ENCODE data around the gene SLC2A10.
A peak's percentile ranks its signal among the peaks of the same experiment; 100 is the strongest.

The SLC2A10 gene

DNA sequence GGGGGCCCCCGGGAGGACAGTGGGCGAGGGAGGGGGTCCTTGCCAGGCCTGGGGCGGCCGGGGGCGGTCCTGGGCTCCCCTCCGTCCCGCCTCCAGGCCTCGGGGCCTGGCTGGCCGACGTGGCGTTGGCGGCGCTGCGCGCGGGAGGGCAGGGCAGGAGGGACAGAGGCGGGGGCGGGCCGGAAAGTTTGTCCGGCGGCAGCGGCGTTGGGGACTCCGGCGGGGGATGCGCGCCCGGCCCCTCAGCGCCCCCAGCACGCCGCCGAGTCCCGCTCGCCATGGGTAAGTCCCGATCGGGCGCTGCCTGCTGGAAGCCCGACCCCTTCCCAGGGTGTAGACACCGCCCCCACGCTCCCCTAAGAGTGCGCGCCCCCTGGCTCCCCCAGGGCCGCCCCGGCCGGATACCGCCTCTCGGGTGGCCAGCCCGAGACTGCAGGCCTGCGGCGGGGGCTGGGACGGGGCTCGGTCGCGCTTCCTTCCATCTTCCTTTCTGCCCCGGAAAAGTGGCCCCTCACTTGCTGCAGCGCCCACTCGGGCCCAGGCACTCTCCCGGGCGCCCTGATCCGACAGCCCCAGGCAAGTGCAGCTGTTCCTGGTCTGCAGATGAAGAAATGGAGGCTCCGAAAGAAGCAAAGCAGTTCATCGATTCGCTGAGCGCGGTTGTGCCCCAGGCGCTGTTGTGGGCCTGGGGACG, at the start of gene SLC2A10:
TSS of gene SLC2A10 (plus strand) at position 191 of the 694 bp plus-strand sequence. CDS start at position 279, 88 bp downstream.
- Mint-ChIP-seq H3K9me3 (no peaks in the 10 kb centered on the region), H3K36me3 (ENCODE audit: low read depth) (no peaks in the 10 kb centered on the region), H3K27ac (no peak within 1 kb of the TSS), H3K4me3 (peak within 1 kb of the TSS; percentile 71), H3K4me1 (peaks cover 8% of the 10 kb centered on the region), H3K27me3 (peaks cover 48% of the 10 kb centered on the region)
- DNase-seq, result no peak
- peak; percentile 55 for ATAC-seq

DNA sequence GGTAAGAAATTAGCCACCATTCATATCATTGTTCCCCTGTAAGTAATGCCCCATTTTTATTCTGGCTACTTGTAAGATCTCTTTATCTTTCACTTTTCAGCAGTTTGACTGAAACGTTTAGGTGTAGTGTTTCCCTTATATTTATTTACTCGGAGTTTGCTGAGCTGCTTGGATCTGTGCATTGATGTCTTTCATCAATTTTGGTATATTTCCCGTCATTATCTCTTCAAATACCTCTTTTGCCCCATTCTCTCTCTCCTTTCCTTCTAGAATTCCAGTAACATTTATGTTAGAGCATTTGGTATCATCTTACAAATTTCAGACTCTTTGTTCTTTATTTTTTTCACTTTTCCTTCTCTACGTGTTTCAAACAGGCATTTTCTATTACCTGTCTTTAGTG, 49.0 kb upstream of the SLC2A10 start:
- no peaks in the 10 kb centered on the region for H3K9me3 Mint-ChIP-seq

DNA sequence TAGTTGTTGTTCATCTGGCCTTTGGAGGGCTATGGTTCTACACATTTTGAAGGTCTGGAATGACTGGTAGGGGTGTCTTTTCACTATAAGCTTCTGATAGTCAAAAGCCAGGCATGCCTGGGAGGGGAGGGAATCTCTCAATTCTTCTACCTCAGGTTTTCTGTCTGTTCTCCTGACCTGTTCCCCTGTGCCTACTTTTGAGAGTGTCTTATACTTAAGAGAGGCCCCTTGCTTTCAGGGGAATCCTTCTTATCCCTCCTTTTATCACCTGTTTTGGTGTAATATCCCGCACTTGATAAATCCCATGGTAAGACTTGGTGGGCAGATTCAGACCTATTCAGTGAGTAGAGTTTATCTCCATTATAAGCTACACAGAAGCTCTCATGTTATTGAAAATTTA, 47.8 kb upstream of the SLC2A10 start:
- ATAC-seq (no peak), DNase-seq (no peak)
- Mint-ChIP-seq H3K9me3 (no peaks in the 10 kb centered on the region), H3K36me3 (ENCODE audit: low read depth) (no peaks in the 10 kb centered on the region), H3K4me3 (no peak overlapping the region), H3K27ac (no peak overlapping the region), H3K27me3 (peaks cover 2% of the 10 kb centered on the region), H3K4me1 (no peaks in the 10 kb centered on the region)

More for the DNA sequence above, 49.0 kb upstream of the SLC2A10 start:
- no peak overlapping the region for H3K27ac Mint-ChIP-seq
- no peak overlapping the region for H3K4me3 Mint-ChIP-seq
- DNase-seq (no peak), ATAC-seq (no peak)
- peaks cover 2% of the 10 kb centered on the region for H3K27me3 Mint-ChIP-seq
- H3K4me1 Mint-ChIP-seq, result no peaks in the 10 kb centered on the region
- no peaks in the 10 kb centered on the region for H3K36me3 Mint-ChIP-seq (ENCODE audit: low read depth)

DNA sequence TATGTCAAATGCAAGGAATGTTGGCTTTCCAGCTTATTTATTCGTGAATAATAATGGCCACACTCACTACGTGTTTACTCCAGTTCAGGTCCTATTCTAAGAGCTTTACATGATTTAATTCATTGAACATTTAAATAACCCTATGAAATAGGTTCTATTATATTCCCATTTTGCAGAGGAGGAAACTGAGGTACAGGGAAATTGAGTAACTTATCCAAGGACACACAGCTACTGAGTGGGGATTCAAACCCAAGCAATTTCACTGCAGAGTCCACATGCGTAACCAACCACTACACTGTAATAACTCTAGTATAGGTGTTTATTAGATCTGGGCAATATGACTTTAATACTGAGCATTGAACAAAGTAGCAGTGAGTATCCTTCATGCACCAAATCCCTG, 45.9 kb upstream of the SLC2A10 start:
- Mint-ChIP-seq H3K9me3 (no peaks in the 10 kb centered on the region), H3K36me3 (ENCODE audit: low read depth) (no peaks in the 10 kb centered on the region), H3K27me3 (peaks cover 2% of the 10 kb centered on the region), H3K27ac (no peak overlapping the region), H3K4me1 (no peaks in the 10 kb centered on the region), H3K4me3 (no peak overlapping the region)
- ATAC-seq (no peak), DNase-seq (no peak)

DNA sequence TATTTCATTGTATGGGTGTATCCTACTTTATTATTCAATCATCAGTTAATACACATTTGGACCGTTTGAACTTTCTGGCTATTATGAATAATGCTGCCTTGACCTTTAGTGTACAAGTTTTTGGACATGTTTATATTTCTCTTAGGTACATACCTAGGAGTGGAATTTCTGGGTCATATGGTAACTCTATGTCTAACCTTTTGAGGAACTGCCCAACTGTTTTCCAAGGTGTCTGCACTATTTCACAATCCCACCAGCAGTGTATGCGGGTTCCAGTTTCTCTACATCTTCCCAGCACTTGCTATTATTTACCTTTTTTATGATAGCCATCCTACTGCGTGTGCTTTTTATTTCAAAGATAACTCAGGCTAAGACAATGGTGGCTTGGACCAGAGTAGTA, 43.8 kb upstream of the SLC2A10 start:
- DNase-seq (no peak), ATAC-seq (no peak)
- Mint-ChIP-seq H3K4me3 (no peak overlapping the region), H3K9me3 (peaks cover 2% of the 10 kb centered on the region), H3K27me3 (peaks cover 2% of the 10 kb centered on the region), H3K27ac (no peak overlapping the region), H3K36me3 (ENCODE audit: low read depth) (peaks cover 4% of the 10 kb centered on the region), H3K4me1 (no peaks in the 10 kb centered on the region)

DNA sequence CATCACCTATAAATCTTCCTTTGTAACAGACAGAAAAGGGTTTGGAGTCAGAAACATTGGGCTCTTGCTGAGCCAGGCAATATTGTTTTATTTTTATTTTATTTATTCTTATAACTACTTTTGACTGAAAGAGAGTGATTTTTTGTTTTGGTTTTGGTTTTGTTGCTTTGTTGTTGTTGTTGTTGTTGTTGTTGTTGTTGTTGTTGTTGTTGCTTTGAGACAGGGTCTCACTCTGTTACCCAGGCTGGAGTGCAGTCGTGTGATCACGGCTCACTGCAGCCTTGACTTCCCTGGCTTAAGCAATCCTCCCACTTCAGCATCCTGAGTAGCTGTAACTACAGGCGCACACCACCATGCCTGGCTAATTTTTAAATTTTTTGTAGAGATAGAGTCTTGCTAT, 43.1 kb upstream of the SLC2A10 start:
- Mint-ChIP-seq H3K4me3 (no peak overlapping the region), H3K4me1 (no peaks in the 10 kb centered on the region), H3K27me3 (peaks cover 2% of the 10 kb centered on the region), H3K9me3 (peaks cover 7% of the 10 kb centered on the region), H3K36me3 (ENCODE audit: low read depth) (peaks cover 5% of the 10 kb centered on the region), H3K27ac (no peak overlapping the region)
- DNase-seq (no peak), ATAC-seq (no peak)

DNA sequence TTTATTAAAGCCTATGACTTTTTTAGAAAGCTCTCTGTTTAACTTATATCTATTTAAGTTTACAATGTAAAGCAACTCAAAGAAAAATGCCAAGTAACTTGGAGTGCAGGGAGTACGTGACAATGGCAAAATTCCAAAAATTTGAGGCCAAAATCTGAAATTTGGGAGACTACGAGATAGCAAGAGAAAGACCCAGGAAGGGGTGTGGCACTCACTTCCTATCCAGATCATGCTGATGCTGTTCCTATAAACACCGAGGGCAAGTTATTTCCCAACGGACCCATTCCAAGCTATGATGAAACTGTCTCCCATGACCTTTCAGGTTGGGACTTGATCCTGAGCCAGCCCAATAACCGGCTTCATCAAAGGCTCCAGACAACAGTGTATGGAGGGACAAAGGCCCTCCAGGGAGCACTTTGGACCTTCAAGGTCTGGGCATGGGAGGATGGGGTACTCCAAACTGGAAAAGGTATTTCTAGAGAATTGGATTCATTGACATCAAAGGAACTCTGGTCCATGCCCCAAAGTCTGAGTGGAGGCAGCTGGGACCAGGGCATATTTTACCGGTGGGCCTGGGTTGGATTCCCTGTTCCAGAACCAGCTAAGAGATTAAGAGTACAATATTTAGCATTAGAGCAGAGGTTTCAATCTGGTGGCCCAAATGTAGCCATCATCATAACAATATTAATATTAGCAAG, 42.5 kb upstream of the SLC2A10 start:
- no peak for DNase-seq
- no peak for ATAC-seq
- H3K4me3 Mint-ChIP-seq, result no peak overlapping the region
- H3K9me3 Mint-ChIP-seq, result peaks cover 8% of the 10 kb centered on the region
- H3K4me1 Mint-ChIP-seq, result no peaks in the 10 kb centered on the region
- no peak overlapping the region for H3K27ac Mint-ChIP-seq
- peaks cover 2% of the 10 kb centered on the region for H3K27me3 Mint-ChIP-seq
- H3K36me3 Mint-ChIP-seq (ENCODE audit: low read depth), result peaks cover 5% of the 10 kb centered on the region

DNA sequence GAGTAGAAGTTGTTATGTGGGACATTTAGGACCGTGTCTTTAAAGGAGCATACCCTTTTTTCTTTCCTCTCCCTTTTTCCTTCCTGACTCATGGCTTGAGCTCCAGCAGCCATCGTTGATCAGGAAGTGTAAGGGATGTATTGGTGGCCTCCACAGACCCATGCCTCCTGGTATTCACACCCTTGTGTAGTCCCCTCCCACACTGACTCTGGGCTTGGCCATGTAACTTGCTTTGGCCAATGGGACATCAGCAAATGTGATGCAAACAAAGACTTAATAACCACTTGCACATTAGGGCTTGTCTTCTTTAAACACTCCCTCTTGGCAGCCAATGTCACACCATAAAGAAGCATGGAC, 39.2 kb upstream of the SLC2A10 start:
- Mint-ChIP-seq H3K27me3 (no peaks in the 10 kb centered on the region), H3K36me3 (ENCODE audit: low read depth) (peaks cover 5% of the 10 kb centered on the region), H3K4me1 (no peaks in the 10 kb centered on the region), H3K4me3 (no peak overlapping the region), H3K9me3 (peaks cover 8% of the 10 kb centered on the region), H3K27ac (no peak overlapping the region)
- ATAC-seq, result no peak
- no peak for DNase-seq

DNA sequence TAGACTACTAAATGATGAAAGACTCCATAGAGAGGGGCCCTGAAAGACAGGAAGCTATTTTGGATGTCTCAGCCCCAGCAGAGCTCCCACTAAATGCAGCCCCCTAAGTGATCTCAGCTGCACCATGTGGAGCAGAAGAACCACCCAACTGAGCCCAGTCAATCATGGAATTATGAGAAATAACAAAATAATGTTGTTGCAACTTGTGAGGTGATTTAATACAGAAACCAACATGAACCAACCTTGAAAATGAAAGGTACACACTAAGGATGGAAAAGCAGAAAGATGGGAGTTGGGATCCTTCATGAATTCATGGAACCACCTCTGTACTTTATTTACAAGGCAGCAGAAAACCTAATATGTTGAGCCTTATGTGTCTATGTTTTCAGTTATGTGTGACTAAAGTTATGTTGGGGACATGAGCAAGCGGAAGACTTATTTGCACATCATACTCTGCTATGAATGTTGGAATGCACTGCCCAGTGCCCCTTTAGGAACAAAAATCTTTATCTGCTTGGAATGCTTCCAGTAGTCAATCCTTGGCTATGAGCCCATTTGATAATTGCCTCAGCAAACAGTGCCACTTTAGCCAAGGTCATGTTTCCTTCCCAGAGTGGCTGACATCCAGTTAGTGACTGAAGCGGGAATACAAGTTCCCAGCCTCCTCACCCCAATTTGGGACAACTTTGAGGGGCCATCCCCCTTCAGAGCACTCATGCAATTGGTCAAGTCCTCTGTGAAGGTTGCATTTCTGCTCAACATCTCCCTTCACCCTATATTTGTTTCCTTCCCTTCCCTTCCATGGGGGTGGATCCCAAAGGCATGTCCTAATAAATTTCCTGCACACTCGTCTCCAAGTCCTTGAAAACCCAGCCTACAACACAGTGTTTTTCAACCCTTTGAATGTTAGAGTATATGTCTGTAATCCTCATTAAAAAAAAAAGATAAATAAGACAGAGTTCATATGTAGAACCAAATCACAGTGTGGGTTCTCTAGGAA, 38.6 kb upstream of the SLC2A10 start:
- no peaks in the 10 kb centered on the region for H3K27me3 Mint-ChIP-seq
- H3K9me3 Mint-ChIP-seq, result peaks cover 8% of the 10 kb centered on the region
- H3K4me3 Mint-ChIP-seq, result no peak overlapping the region
- ATAC-seq (no peak), DNase-seq (no peak)
- peaks cover 5% of the 10 kb centered on the region for H3K36me3 Mint-ChIP-seq (ENCODE audit: low read depth)
- H3K4me1 Mint-ChIP-seq, result no peaks in the 10 kb centered on the region
- no peak overlapping the region for H3K27ac Mint-ChIP-seq

DNA sequence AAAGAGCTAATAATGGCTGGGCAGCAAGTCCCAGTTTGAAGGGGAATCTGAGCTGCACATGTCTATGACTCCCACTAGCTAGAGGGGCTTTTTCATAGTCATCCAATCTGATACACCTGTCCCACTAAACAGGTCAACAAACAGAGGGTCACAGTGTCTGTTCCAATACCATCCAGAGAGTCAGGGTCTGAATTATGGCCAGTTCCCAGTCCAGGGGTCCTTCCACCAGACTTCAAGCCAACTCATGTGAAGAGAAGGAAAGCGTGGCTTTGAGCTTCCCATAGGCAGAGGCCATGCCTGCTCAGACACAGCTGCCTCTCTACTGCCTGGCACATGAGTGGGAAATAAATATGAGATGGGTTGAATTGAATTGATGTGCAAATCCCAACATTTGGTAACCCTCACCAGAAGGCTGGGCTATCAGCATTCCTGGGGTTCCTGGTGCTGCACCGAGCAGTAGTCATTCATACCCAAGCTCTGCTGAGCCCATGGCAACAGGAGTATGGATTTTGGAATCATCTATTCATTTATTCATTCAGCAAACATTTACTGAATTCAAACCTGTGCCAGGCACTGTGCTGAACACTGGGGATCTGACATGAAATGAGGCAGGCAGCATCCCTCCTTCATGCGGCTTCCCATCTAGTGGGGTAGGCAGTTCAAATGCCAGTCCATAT, 37.4 kb upstream of the SLC2A10 start:
- H3K27ac Mint-ChIP-seq, result no peak overlapping the region
- no peaks in the 10 kb centered on the region for H3K27me3 Mint-ChIP-seq
- DNase-seq (no peak), ATAC-seq (no peak)
- H3K4me3 Mint-ChIP-seq, result no peak overlapping the region
- H3K36me3 Mint-ChIP-seq (ENCODE audit: low read depth), result peaks cover 5% of the 10 kb centered on the region
- no peaks in the 10 kb centered on the region for H3K4me1 Mint-ChIP-seq
- peaks cover 8% of the 10 kb centered on the region for H3K9me3 Mint-ChIP-seq

DNA sequence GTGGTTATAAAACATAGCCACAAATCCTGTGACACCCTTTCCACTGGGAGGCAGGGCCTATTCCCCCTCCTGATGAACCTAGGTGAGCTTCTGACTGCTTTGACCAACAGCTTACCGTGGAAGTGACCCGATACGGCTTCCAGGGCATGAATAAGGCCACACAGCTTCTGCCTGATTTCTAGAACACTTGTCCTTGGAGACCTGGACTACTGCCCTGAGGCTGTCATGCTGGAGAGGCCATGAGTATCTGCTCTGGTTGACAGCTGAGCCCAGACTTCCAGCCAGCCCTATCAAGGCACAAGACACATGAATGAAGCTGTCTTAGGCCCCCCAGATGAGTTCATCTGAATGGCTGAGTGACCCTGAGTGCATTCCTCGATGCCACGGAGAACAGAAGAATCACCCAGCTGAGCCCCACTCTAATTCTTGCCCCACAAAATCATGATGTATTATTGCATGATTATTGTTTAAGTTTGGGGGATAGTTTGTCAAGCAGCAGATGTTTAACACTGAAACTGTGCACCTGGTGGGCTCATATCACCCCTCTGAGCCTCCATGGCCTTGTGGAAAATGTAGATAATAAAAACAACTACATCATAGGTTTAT, 36.8 kb upstream of the SLC2A10 start:
- ATAC-seq, result no peak
- peaks cover 5% of the 10 kb centered on the region for H3K36me3 Mint-ChIP-seq (ENCODE audit: low read depth)
- H3K4me1 Mint-ChIP-seq, result no peaks in the 10 kb centered on the region
- DNase-seq, result no peak
- no peak overlapping the region for H3K27ac Mint-ChIP-seq
- H3K27me3 Mint-ChIP-seq, result no peaks in the 10 kb centered on the region
- peaks cover 8% of the 10 kb centered on the region for H3K9me3 Mint-ChIP-seq
- no peak overlapping the region for H3K4me3 Mint-ChIP-seq

DNA sequence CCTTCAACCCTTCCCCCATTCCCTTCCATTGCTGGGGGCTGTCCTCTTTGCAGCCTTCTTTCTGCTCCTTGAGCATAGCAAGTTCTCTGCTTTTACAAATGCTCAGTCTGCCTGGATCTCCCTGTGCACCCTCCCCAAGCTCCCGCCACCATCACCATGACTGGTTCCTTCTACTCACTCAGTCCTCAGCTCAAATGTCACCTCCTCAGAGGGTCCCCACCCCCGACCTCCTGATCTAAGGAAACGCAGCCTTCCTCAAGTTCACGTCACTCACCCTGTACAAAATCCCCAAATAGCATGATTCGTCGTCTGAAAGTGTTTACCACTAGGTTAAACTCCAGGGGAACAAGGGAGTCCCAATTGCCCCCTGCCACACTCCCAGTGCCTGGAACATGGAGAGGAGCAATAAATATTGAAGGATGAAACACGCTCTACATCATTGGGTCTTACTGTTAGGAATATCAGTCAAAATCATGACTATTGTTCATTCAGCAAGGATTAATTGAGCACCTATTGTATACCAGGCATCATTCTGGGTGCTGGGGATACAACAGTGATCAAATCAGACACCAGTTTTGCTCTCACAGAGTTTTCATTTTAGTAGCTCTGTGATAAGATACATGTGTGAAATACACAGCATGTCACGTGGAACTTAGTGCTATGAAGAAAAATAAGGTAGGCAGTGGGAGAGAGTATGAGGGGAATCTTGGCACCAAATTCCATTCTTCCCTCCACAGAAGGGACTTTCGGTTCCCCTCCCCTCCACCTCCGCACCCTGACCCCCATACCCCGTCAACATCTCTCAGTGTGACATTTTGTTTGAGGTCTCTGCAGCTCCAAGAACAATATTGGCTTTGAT, 35.8 kb upstream of the SLC2A10 start:
- Mint-ChIP-seq H3K27me3 (no peaks in the 10 kb centered on the region), H3K36me3 (ENCODE audit: low read depth) (peaks cover 5% of the 10 kb centered on the region), H3K9me3 (peaks cover 8% of the 10 kb centered on the region), H3K4me3 (no peak overlapping the region), H3K4me1 (no peaks in the 10 kb centered on the region), H3K27ac (no peak overlapping the region)
- DNase-seq (no peak), ATAC-seq (no peak)
